Progenitor cell of endocrine pancreas (in vitro differentiated cells): ENCODE measurements around the gene CACNA1B. TPM values are rescaled to one million over a fixed set of nuclear protein-coding genes. Genes with fewer than 3 reads are reported as not detected.

Source experiments
- DNase-seq: peaks from one replicate; pipeline ENCODE4 v3.0.0; 2021; ENCODE audit warnings: low spot score; ENCODE audit not compliant: unreplicated experiment
- H3K27ac Mint-ChIP-seq: 2 replicates; pipeline ENCODE4 v1.8.0; 2021; ENCODE audit warnings: mild to moderate bottlenecking, moderate library complexity, mixed read lengths
- H3K27me3 Mint-ChIP-seq: 2 replicates; pipeline ENCODE4 v1.8.0; 2021; ENCODE audit warnings: mixed read lengths
- H3K36me3 Mint-ChIP-seq: 2 replicates; pipeline ENCODE4 v1.8.0; 2022; ENCODE audit warnings: mixed read lengths; ENCODE audit not compliant: insufficient read depth
- H3K4me1 Mint-ChIP-seq: 2 replicates; pipeline ENCODE4 v1.8.0; 2021; ENCODE audit warnings: low read depth, mixed read lengths
- H3K4me3 Mint-ChIP-seq: 2 replicates; pipeline ENCODE4 v1.8.0; 2021; ENCODE audit warnings: low read depth, mild to moderate bottlenecking, moderate library complexity, mixed read lengths
- H3K9me3 Mint-ChIP-seq: 2 replicates; pipeline ENCODE4 v1.8.0; 2021; ENCODE audit warnings: low read depth, mixed read lengths
- total RNA-seq: library from RNA; stranded (reverse); gene quantifications from 2 replicates; pipeline ENCODE4 v1.2.1, GENCODE V29; 2021
- TF ChIP-seq, protein P1 (sequence below): fragments of 200-600 bp; sonication (generic); IDR thresholded peaks from one replicate; pipeline ENCODE4 v1.5.0; 2021; ENCODE audit warnings: antibody characterized with exemption, mild to moderate bottlenecking; ENCODE audit not compliant: unreplicated experiment

Gene CACNA1B
- total RNA-seq, 1 donor from 2014 or later, result 2.4 TPM

DNA sequence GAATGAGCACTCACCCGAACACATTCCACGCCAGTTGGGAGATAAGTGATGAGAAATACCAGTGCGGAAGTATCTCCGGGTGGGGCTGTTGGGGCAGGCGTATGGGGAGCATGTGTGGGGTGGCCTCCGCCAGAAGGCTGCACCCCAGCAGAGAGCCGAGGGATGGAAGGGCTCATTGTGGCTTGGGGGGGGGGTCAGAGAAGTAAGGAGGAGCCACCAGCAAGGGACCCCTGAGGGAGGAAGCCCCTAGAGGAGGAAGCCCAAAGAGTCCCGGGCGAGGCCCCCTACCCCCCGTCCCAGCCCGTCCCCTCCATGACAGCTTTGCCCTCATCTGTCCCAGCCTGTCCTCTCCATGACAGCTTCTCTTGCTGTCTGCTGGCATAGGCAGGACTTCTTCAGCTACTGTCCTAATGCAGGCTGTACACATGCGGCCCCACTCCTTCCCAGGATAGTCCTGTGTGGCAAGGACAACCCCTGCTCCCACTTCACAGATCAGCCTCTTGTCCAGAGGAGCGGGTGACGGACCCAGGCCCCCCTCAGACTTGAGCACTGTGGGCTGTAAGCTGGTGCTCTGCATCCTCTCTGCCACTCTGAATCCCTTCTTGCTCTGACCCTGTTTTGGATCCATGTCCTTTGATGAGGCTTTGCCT lies 239.6 kb downstream of the CACNA1B start:
- no peak for DNase-seq
- H3K27me3 Mint-ChIP-seq, result no peaks in the 10 kb centered on the region
- no peak overlapping the region for H3K27ac Mint-ChIP-seq
- H3K4me1 Mint-ChIP-seq, result no peaks in the 10 kb centered on the region
- TF ChIP-seq, protein P1, sequence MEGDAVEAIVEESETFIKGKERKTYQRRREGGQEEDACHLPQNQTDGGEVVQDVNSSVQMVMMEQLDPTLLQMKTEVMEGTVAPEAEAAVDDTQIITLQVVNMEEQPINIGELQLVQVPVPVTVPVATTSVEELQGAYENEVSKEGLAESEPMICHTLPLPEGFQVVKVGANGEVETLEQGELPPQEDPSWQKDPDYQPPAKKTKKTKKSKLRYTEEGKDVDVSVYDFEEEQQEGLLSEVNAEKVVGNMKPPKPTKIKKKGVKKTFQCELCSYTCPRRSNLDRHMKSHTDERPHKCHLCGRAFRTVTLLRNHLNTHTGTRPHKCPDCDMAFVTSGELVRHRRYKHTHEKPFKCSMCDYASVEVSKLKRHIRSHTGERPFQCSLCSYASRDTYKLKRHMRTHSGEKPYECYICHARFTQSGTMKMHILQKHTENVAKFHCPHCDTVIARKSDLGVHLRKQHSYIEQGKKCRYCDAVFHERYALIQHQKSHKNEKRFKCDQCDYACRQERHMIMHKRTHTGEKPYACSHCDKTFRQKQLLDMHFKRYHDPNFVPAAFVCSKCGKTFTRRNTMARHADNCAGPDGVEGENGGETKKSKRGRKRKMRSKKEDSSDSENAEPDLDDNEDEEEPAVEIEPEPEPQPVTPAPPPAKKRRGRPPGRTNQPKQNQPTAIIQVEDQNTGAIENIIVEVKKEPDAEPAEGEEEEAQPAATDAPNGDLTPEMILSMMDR, result no peak
- H3K9me3 Mint-ChIP-seq, result peaks cover 9% of the 10 kb centered on the region
- no peaks in the 10 kb centered on the region for H3K36me3 Mint-ChIP-seq
- H3K4me3 Mint-ChIP-seq, result no peak overlapping the region

DNA sequence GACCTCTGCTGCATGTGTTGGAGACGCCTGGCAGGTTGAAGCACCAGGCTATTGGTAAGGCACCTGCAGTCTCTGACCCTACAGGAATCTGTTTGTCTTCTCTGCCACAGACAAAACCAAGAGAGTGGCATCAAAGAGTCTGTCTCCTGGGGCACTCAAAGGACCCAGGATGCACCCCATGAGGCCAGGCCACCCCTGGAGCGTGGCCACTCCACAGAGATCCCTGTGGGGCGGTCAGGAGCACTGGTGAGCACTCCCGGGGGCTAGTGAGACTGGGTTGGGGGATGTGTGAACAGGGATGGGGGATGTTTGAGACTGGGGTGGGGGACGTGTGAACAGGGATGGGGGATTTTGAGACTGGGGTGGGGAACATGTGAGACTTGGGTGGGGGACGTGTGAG lies 240.3 kb downstream of the CACNA1B start:
- H3K36me3 Mint-ChIP-seq, result no peaks in the 10 kb centered on the region
- TF ChIP-seq, protein P1, result no peak
- H3K4me1 Mint-ChIP-seq, result no peaks in the 10 kb centered on the region
- DNase-seq, result no peak
- peaks cover 6% of the 10 kb centered on the region for H3K9me3 Mint-ChIP-seq
- no peak overlapping the region for H3K27ac Mint-ChIP-seq
- no peaks in the 10 kb centered on the region for H3K27me3 Mint-ChIP-seq
- H3K4me3 Mint-ChIP-seq, result no peak overlapping the region

DNA sequence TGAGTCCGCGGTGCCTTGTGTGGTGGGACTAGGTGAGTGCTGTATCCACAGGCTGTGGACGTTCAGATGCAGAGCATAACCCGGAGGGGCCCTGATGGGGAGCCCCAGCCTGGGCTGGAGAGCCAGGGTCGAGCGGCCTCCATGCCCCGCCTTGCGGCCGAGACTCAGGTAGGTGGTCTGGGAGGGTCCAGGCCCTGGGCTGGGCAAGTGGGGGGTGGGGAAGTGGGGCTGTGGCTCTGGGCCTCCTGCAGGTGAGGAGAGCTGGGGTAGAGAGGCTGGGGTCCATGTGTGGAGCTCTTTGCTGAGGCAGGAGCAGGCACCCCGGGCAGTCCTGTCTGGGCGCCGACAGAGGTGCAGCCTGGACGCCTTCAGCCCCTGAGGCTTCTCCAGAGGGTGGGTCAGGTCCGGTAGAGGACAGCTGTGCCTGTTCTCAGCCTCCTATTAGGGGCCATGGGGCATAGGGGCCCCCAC lies 241.1 kb downstream of the CACNA1B start:
- Mint-ChIP-seq H3K27ac (no peak overlapping the region), H3K27me3 (no peaks in the 10 kb centered on the region), H3K4me1 (no peaks in the 10 kb centered on the region), H3K4me3 (no peak overlapping the region), H3K9me3 (peaks cover 5% of the 10 kb centered on the region), H3K36me3 (no peaks in the 10 kb centered on the region)
- TF ChIP-seq, protein P1, result no peak
- no peak for DNase-seq

DNA sequence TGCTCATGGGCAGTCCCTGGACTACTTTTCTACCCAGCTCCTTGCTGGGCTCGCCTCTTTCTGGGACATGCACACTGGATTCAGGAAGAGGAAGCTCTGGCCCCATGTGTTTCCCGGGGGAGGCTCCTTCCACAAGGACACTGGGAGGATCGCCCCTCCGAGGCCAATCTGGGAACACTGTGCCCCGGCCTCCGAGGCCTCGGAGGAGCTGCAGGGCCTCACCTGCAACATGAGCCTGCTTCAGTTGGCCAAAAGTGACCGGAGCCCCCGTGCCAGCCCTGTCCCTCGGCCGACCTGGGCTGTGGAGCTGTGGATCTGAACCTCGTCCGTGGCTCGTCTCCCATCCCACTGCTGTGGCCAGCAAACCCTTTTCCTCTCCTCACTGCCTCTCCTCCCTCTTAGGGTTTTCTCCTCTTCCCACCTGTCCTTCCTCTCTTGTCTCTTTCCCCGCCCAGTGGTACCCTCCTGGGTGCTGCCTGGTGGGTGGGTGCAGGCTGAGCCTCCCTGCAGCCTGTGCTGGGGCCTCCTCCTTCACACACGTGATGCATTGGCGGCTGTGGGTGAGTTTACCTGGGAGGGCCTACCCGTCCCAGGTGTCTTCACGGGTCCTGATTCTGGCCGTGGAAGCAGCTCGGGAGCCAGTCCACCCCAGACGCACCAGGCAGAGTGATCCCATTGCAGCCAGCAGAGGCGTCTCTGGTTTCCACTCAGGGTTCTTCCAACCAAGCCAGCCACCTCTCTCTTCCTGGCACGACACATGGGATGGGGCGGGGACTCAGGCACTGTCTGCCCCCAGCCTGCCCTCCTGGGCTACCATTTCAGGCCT lies 241.8 kb downstream of the CACNA1B start:
- Mint-ChIP-seq H3K27ac (no peak overlapping the region), H3K36me3 (no peaks in the 10 kb centered on the region), H3K4me3 (no peak overlapping the region), H3K4me1 (no peaks in the 10 kb centered on the region), H3K27me3 (no peaks in the 10 kb centered on the region), H3K9me3 (peaks cover 5% of the 10 kb centered on the region)
- TF ChIP-seq, protein P1, result no peak
- no peak for DNase-seq

DNA sequence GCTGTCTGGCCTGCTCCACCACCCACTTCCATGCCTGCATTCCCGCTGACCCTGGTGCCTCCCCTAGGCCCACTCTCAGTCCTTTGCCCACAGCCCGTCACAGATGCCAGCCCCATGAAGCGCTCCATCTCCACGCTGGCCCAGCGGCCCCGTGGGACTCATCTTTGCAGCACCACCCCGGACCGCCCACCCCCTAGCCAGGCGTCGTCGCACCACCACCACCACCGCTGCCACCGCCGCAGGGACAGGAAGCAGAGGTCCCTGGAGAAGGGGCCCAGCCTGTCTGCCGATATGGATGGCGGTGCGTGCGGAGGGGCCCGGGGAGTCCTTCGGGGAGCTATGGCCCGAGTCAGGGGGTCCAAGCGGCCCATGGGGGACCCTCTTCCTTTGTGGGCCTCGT lies 242.5 kb downstream of the CACNA1B start:
- Mint-ChIP-seq H3K27ac (no peak overlapping the region), H3K27me3 (no peaks in the 10 kb centered on the region), H3K4me1 (no peaks in the 10 kb centered on the region), H3K36me3 (no peaks in the 10 kb centered on the region), H3K4me3 (no peak overlapping the region), H3K9me3 (peaks cover 5% of the 10 kb centered on the region)
- no peak for DNase-seq
- TF ChIP-seq, protein P1, result no peak
